Activated CD8-positive, alpha-beta memory T cell treated with anti-CD3 and anti-CD28 coated beads for 48 hours (primary cell): ENCODE measurements around the gene MAP3K13.
"Not testable (repeated sequence)": the region's sequence is repeated elsewhere in the genome, so short reads cannot be mapped to it uniquely, and the experiment has no call there.

ENCODE experiments used
- DNase-seq, 3 experiments: peaks; one replicate each; pipeline ENCODE4 v3.0.0-alpha.2; 2020; ENCODE audit warnings: low read depth in 2 of 3, low spot score in 2 of 3

The MAP3K13 gene

DNA sequence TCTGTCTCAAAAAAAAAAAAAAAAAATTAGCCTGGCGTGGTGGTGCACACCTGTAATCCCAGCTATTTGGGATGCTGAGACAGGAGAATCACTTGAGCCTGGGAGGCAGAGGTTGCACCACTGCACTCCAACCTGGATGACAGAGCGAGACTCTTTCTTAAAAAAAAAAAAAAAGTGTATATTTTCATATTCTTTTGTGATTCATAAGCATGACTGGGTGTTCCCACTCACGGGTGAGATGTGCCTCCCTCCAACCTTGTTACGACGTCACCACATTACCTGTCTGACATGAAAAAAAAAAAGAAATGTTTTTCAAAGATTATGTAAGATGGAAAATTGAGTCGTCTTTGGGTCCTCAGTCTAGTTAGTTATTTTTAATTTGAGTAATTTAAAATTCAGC lies 79.1 kb downstream of the MAP3K13 start:
- no peak for DNase-seq

DNA sequence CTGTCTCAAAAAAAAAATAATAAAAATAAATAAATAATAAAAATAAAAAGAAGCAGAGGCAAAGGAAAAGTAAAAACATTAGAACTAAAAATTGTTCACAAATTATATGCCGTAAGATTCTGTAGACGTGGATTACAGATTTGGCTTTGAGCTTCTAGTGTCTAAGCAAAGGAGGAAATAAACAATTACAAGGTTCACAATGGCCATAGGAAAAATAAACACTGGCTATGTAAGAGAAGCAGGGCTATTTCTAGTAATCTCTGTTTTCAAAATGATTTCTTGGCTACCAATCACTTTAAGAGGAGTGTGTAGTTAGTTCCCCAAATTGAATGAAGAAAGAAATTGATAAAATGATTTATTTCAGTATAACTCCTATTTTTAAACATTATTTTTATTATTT lies 81.4 kb downstream of the MAP3K13 start:
- DNase-seq, result no peak

DNA sequence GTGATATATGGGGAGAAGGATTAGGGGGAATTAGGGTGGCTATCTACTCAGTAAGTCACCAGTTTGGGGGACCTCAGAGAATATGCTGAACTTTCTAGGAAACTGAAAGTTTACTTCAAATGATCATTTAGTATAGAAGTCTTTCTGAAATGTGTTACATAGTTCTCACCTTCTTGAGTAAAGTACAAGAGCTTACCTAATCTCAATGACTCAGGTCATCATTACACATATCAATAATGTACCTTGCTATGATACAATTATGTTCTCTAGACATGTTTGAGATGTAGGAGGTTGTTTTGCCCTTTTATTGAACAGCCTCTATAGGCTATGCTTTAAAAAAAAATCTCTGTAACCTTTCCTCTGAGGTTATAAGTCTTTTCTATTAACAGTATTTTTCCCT lies 85.2 kb downstream of the MAP3K13 start:
- no peak for DNase-seq

DNA sequence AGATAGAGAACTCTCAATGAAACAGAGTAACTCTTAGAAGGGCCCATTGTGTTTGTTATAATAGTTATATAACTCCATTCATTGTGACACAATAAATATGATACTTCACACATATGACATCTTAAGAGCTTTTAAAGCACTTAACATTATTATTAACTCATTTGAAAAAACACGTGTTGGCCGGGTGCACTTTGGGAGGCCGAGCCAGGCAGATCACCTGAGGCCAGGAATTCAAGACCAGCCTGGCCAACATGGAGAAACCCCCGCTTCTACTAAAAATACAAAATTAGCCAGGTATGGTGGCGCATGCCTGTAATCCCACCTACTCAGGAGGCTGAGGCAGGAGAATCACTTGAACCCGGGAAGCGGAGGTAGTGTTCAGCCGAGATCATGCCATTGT lies 88.5 kb downstream of the MAP3K13 start:
- not testable (repeated sequence) for DNase-seq

DNA sequence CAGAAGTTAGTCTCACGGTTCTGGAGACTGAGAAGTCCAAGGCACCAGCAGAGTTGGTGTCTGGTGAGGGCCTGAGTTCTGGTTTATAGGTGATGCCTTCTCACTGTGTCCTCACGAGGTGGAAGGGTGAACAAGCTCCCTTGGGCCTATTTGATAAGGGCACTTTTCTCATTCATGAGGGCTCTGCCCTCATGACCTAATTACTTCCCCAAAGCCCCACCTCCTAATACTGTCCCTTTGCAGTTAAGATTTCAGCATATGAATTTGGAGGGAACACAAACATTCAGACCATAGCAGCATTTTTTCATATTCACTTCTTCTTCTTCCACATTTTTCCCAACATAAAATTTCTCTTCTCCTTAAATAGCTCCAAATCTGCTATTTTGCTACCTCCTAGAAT lies 94.4 kb downstream of the MAP3K13 start:
- no peak for DNase-seq

DNA sequence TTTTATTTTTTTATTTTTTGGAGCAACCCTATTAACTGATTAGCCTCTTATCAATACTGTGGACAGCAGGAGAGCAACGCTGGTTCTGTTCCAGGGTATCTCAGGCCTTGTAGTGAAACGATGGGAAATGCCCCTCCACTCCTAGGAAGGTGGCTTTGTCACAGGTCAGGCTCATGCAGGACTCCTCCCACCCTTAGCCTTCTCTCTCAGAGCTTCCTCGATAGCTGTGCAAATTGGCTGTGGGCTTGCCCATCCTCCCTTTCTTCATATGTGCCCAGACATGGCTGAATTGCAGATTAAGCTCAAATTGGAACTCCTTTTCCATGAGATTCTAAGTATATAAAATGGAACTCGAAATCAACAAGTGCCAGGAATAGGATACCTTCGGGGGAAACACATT lies 97.4 kb downstream of the MAP3K13 start:
- DNase-seq, result no peak

DNA sequence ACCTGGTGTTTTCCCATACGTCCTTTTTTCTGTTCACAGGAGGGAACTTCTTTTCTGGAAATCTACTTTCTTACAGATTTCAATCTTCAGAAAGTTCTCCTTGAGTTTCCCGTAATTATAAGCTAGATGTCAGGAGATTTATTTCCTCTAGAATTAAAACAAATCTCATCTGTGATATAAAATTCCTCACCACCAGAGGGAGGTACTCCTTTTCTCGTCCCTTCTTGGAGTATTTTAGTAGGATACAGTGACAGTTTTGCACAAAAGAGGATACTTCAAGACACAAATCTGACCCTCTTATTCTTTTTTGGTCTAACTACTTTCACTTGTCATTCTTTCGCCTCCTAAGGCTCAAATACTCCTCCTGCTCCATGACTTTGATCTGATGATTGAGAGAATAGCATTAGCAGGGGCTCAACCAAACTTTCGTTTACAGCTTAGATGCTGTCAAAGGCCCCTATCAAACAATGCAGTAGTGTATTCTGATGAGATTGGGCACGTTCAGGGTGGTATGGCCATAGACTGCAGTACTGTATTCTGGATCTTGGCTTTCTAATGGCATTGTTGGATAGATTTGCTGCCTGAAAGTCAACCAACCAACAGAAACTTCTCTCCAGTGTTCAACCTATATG lies 97.9 kb downstream of the MAP3K13 start:
- DNase-seq, result no peak

DNA sequence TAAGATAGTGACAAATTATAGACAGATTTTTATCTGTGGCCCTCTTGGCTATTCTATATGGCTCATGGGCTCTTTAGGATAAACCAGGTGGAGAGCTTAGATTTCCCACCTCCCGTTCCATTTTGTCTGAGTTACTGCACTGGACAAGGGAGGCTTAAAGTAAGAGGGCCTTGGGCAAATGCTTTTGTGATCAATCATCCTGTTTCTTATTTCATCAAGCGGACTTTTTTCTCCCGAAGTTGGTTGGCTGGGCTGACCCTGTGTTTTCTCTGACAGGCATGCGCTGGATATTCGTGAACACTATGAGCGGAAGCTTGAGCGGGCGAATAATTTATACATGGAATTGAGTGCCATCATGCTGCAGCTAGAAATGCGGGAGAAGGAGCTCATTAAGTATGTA lies 102.5 kb downstream of the MAP3K13 start:
- DNase-seq, result no peak

DNA sequence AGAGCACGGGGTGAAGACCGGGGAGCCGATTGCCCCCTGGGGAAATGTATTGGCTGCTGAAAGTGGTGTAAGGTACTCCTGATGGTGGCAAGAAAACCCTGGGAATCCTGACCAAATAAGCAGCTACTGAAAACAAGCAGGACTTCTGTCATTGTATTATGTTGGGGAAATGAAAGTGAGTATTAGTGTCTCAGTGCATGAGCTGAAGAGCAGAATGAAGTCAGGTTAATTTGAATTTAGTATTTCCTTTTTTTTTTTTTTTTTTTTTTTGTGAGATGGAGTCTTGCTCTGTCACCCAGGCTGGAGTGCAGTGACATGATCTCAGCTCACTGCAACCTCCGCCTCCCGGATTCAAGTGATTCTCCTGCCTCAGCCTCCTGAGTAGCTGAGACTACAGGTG lies 103.2 kb downstream of the MAP3K13 start:
- DNase-seq, result not testable (repeated sequence)

DNA sequence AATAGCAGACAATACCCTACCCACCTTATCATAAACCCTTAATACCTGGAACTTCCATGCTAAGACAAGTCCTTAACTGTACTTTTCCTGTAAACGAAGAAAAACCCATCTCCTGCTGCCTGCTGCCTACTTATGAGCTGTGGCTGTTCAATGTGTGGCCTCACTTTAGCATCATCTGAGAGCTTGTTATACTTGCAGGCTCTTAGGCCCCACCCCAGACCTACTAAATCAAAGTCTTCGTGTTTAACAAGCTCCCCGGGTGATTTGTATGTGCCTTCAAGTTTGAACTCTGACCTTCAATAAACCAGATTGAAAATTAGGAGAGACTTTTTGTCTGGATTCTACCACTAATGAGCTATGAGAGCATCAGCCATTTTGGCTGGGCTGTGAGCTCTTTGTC lies 106.6 kb downstream of the MAP3K13 start:
- no peak for DNase-seq

DNA sequence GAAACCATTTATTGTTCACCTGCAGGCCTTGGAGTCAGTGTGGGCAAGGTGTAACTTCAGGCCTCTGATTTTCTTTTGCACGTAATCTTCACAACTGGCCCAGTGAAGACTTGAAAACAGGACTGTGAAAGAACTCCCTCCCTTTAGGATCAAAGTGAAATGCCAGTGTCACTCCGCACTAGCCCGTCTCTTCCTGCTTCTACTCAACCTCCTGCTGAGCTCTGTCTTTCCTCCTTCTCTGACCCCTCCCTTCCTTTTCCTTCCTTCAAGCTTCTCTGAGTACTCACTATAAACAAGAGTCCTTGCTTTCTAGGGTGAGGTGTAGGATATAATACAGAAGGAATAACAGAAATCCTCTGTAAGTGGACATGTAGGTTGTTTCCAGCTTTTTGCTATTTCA lies 107.4 kb downstream of the MAP3K13 start:
- DNase-seq, result no peak

DNA sequence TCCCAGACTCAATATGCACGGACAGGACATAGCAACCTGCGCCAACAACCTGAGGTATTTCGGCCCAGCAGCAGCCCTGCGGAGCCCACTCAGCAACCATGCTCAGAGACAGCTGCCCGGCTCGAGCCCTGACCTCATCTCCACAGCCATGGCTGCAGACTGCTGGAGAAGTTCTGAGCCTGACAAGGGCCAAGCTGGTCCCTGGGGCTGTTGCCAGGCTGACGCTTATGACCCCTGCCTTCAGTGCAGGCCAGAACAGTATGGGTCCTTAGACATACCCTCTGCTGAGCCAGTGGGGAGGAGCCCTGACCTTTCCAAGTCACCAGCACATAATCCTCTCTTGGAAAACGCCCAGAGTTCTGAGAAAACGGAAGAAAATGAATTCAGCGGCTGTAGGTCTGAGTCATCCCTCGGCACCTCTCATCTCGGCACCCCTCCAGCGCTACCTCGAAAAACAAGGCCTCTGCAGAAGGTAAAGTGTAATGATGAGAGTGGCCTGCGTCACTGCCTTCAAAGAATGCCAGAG lies 110.4 kb downstream of the MAP3K13 start:
- DNase-seq, result no peak

DNA sequence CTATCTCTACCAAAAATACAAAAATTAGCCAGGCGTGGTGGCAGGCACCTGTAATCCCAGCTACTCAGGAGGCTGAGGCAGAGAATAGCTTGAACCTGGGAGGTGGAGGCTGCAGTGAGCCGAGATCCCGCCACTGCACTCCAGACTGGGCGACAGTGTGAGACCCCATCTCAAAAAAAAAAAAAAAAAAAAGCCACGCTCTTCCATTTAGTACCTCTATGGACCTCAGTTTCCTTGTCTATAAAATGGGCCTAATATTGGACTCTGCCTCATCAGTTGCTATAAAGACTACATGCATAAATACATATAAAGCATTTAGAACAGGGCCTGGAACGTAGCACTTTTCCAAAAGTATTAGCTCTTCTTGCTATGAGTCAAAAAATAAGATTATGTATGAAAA lies 112.0 kb downstream of the MAP3K13 start:
- DNase-seq, result not testable (repeated sequence)

DNA sequence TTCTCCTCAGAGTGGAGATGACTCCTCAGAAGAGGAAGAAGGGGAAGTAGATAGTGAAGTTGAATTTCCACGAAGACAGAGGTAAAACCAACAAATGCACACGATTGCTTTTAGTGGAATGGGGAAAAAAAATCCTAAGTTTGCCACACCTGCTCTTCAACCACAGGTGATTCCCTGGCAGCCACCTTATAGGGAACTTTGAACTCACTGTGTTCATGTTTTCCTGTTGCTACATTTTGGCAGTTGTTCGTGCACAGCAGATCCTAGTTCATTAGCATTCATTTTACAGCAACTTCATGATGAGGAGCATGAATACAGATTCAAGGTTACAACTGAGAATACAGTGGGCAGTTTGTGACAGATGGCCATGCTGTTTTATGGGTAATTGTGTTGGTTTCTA lies 114.4 kb downstream of the MAP3K13 start:
- no peak for DNase-seq

DNA sequence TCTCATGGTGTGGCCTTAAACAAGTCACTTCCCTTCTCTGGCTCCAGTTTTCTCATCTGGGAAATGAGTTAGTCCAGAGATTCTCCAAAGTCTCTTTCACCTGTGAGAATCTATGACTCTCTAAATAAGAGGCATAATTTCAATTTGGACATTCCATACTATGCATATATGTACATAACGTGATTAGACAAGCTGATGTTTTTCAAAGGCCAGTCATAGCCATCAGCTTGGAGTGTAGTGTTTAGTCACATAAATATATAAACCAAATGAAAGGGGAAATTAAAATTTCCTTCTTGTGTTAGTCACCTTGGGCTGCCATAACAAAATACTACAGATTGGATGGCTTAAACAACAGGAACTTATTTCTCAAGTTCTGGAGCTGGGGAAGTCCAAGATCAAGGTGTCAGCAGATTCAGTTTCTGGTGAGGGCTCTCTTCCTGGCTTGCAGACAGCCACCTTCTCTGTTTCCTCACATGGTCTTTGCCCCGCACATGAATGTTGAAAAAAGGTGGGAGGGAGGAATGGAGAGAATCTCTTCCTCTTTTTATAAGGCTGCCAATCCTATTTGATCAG lies 116.5 kb downstream of the MAP3K13 start:
- no peak for DNase-seq

DNA sequence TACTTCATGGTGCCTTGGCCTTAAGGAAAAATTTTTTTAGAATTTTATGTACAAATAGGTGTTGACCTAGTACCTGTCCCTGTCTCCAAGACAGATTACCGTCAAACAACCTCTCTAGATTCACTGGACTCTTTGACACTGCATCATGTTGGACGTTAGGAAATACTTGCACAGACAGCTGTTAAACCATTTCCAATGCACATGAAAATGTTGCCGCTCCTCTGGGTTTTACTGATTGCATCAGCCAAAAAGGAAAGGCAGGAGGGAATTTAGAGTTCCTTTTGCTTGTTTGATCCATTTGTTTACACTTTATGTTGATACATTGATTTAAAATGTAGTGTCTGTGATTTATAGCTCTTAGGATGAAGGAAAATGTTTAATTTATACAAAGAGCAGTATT lies 121.4 kb downstream of the MAP3K13 start:
- DNase-seq, result no peak

DNA sequence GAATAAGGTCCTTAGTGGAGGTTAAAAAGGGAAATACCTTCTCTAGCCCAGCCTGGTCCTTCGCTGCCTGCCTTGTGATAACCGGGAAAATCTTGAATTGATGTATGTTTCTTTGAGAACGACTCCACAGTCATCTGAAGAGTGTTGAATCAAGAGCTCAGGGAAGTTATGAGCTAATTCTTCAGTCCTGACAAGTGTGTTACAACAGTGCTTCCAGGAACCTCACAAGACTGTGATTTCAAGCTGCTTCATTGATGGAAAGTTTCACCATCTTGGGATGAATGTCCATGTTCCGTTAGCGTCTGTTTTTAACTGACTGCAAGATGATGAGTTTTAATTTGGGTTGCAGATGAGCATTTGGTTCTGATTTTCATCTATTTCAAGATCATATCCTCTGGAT lies 123.5 kb downstream of the MAP3K13 start:
- no peak for DNase-seq

DNA sequence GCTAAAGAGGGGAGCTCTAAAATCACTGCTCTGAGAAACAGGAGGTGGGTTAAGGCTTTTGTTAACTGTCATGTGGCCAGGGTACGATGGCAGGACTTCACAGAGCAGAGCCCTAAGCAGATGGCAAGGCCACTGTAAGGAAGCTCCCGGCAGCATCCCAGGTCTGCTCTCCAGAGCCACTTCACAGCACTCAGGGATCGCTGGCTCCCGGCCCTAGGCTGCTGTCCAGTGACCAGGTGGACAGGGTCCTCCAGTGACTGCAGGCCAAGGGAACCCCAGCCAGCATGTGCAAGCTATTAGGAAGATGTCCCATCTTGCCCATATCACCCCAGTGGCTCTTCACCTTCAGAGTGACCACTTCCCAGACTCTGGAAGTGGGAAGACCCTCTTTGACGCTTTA lies 125.5 kb downstream of the MAP3K13 start:
- no peak for DNase-seq

DNA sequence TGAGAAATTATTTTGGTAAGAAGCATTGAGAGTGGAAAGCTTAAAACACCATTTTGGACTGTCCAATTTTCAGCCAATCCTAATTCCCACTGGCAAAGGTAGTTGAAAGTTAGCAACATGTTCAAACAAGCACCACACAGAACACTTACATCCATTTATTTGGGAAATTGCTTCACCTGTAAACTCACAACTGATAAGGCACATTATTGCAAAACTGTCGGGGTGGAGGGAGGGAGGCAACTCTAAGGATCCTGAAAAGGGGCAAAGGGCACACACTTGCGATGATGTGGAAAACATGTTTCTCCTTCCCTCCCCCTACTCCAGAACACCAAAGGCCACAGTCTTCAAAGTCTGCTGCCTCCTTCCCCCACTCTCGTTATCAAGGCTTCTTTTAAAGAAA lies 126.5 kb downstream of the MAP3K13 start:
- DNase-seq, result no peak

DNA sequence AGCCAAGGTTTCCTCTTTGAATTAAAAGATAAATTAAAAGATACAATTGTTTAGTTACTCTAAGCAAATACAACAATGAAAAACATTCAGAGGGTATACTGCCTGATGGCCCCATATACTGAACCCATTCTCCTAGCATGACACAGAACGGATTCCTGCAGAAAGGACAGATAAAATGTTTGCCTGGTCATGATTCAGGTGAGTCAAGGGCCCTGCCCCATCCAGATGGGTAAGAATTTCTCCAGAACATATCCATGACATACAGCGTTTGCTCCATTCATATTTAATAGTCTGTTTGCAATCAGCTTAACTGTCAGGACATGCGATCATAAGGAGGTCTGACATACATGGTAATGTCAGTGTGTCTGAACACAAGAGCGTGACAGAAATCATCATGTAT lies 127.3 kb downstream of the MAP3K13 start:
- DNase-seq, result no peak

DNA sequence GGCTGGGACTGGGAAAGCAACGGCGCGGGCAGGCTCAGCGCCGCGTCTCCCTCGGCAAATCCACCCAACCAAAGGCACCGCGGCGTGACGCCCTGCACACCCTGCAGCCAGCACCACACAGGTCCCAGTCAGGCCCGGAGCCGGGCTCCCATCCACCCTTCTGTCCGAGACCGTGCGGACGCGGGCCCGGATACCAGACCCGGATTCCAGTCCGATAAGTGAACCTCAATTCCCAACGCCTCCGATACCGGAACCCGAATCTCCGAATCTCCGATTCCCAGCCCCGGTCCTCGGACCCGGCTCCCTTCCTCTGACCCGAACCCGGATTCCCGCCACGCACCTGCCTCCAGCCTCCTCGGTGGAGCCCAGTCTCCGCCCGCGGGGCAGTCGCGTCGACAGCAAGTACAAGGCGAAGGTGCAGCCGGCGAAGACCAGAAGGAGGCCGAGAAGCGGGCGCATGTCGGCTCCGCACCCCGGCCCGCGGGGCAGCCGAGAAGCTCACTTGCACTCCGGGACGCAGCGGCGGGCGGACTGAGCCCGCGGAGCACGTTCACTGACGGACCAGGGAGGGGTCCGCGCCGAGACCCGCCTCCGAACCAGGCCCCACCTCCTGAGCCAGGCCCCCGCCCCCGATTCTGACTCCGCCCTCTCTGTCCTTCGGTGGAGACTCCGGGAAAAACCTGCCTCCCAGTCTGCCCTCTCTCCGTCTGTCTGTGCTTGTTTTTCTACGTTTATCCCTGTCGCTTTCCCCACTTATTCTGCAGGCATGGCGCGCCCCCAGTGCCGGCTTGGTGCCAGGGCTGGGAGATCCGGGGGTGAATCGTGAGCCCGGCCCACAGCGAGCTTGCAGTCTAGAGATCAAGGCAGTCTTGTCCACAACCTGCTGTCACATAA lies 135.8 kb downstream of the MAP3K13 start, which contains the start of gene TMEM41A:
TMEM41A (minus strand) TSS at position 533 of the 894 bp plus-strand sequence; CDS start at position 459, 74 bp downstream.
- DNase-seq, result peak; percentile 79 to 90 (median 89)

DNA sequence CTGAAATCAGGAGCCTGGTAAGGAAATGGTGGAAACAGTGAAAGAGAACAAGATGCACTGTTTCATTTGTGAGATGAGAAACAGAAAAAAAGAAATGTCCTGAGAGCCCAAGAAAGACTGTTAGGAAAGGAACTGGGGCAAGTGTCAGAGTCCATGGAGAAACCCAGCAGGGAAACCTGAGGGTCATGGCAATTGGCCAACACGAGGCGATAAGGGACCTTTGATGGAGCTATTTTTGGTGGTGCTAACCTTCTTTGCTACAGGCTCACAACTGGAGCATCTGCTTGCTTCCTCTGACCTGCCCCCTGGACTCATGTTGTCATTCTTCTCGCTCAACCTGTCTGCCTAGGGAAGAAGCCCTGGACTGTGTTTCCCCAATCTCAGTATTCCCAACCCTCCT lies 140.1 kb downstream of the MAP3K13 start:
- DNase-seq, result no peak
